ENCODE data around the gene MTM1.

The MTM1 gene

GRCh38 chrX:150719621-150720020 is 151.2 kb downstream of the MTM1 start:
- no peak overlapping the region for H3K27ac ChIP-seq (ENCODE audit: extremely low read depth, low read depth, low read length)
- ChIA-PET CTCF (interaction anchor here (1.0 to 6.8 kb wide), 2 partner anchors 37 to 349 kb away, joined by 3 to 58 read pairs; no protein-coding TSS in a partner anchor), POLR2A (no interaction called here)
- H3K4me3 ChIP-seq (ENCODE audit: low read depth, low read length) = no peak overlapping the region
- no peaks in the 10 kb centered on the region for H3K4me1 ChIP-seq (ENCODE audit: control insufficient read depth, insufficient read depth, low read length)
- H3K36me3 ChIP-seq (ENCODE audit: control insufficient read depth in 2 of 2, insufficient read depth in 1 of 2, low read length in 2 of 2) = no peaks in the 10 kb centered on the region
- peaks cover 2% of the 10 kb centered on the region; the same call in 1 of the 2 replicates for H3K9me3 ChIP-seq (ENCODE audit: control insufficient read depth, insufficient read depth, low read depth, low read length)
- no peak for TF ChIP-seq TRIM28 (IDR thresholded peaks at IDR 0.05; ENCODE audit: borderline replicate concordance, low read length)
